ENCODE results near the gene CALU. TPM values are rescaled to one million over a fixed set of nuclear protein-coding genes. Genes with fewer than 3 reads are reported as not detected.

Gene CALU
- total RNA-seq, 1 experiment from 2014 or later: 168 TPM

GRCh38 chr7:128708824-128709223 lies 30.3 kb upstream of the CALU start:
- H3K9ac ChIP-seq (ENCODE audit: extremely low read depth, insufficient read length, low read length): no peak overlapping the region
- no peaks in the 10 kb centered on the region for H3K79me1 ChIP-seq (ENCODE audit: insufficient read depth, low read depth, low read length, poor library complexity, severe bottlenecking)
- H3K23me2 ChIP-seq (ENCODE audit: insufficient read length, low read depth, low read length, poor library complexity, severe bottlenecking): no peaks in the 10 kb centered on the region
- Mint-ChIP-seq H3K27ac (peak overlapping the region in 2 of 3 experiments; percentile 92 to 94; a peak in 4 of 7 replicates), H3K4me1 (peaks cover 36 to 49% of the 10 kb centered on the region in 2 experiments), H3K36me3 (ENCODE audit: insufficient read depth in 1 of 3, low read depth in 3 of 3) (peaks cover 0 to 4% (median 0%) of the 10 kb centered on the region in 3 experiments; a peak in 2 of 7 replicates), H3K27me3 (ENCODE audit: low read depth) (no peaks in the 10 kb centered on the region), H3K4me3 (no peak overlapping the region), H3K9me3 (no peaks in the 10 kb centered on the region; a peak in 1 of 5 replicates)
- no peaks in the 10 kb centered on the region for H3K9me3 ChIP-seq (ENCODE audit: control insufficient read depth, low read depth, low read length)
- H4K20me1 ChIP-seq (ENCODE audit: control insufficient read depth, insufficient read depth, insufficient read length): no peaks in the 10 kb centered on the region
- peaks cover 3% of the 10 kb centered on the region; the same call in 1 of the 2 replicates for H3K4me1 ChIP-seq (ENCODE audit: insufficient read depth, low read length)
- no CpG with 5 or more reads among the region's 3 CpGs for WGBS (ENCODE audit: extremely low coverage, insufficient read length, low lambda C conversion rate)
- no peak overlapping the region for H2BK15ac ChIP-seq (ENCODE audit: low read depth, low read length)
- H2AK5ac ChIP-seq (ENCODE audit: insufficient read length, low read length): no peak overlapping the region
- no peak overlapping the region for H2BK120ac ChIP-seq (ENCODE audit: low read depth, low read length, poor library complexity, severe bottlenecking)
- H3K14ac ChIP-seq (ENCODE audit: insufficient read depth, low read length): no peak overlapping the region
- H3K18ac ChIP-seq (ENCODE audit: insufficient read length, low read depth, low read length): peak overlapping the region; percentile 51
- no peak overlapping the region for H3K4me2 ChIP-seq (ENCODE audit: insufficient read depth, insufficient read length, low read length)
- no peak overlapping the region for H2BK5ac ChIP-seq (ENCODE audit: insufficient read length, low read length)
- no peaks in the 10 kb centered on the region for H3K79me2 ChIP-seq (ENCODE audit: insufficient read depth, low read length)
- no peak overlapping the region for H2AFZ ChIP-seq (ENCODE audit: low read length)
- H3K23ac ChIP-seq (ENCODE audit: insufficient read length, low read depth, low read length): no peak overlapping the region
- H3K27me3 ChIP-seq (ENCODE audit: insufficient read depth, low read length): no peaks in the 10 kb centered on the region
- H2BK20ac ChIP-seq (ENCODE audit: low read depth, low read length, poor library complexity, severe bottlenecking): no peak overlapping the region
- TF ChIP-seq CTCF (conservative IDR thresholded peaks at IDR 0.05): no peak
- H2BK12ac ChIP-seq (ENCODE audit: insufficient read length, low read depth, low read length): no peak overlapping the region
- H3K27ac ChIP-seq (ENCODE audit: insufficient read length, low read depth, low read length): no peak overlapping the region
- no peak overlapping the region for H3K56ac ChIP-seq (ENCODE audit: insufficient read length, low read depth, low read length)
- no peak for DNase-seq
- H4K8ac ChIP-seq (replicated peaks; ENCODE audit: insufficient read length, low read depth, low read length): no peak overlapping the region
- H3T11ph ChIP-seq (ENCODE audit: low read length): peak overlapping the region; percentile 54
- H3K4ac ChIP-seq (ENCODE audit: low read depth, low read length): no peak overlapping the region
- H4K91ac ChIP-seq (ENCODE audit: insufficient read length, low read depth, low read length): no peak overlapping the region
- no peak overlapping the region for H4K5ac ChIP-seq (ENCODE audit: insufficient read length, low read depth, low read length)

All from H9 (cell line).